Measurements from ENCODE around the gene MAP3K4.
A peak's percentile ranks its signal among the peaks of the same experiment; 100 is the strongest.

GRCh38 chr6:160991406-160992060, at the start of gene MAP3K4:
- peak in 1 of 3 donors; percentile 5 for TF ChIP-seq CTCF (IDR thresholded peaks at IDR 0.05)
- TF ChIP-seq POLR2A (IDR thresholded peaks at IDR 0.05), result no peak
- TF ChIP-seq POLR2AphosphoS5 (IDR thresholded peaks at IDR 0.05), result peak; percentile 63 to 74 (median 68)

Data from breast epithelium (tissue), 3 donors.